ENCODE measurements around the gene CSGALNACT2. TPM values are rescaled to one million over a fixed set of nuclear protein-coding genes. Genes with fewer than 3 reads are reported as not detected.

CSGALNACT2 gene
- total and polyA plus RNA-seq, 12 donors, result 5.8 to 19.4 (median 12.3) TPM

DNA sequence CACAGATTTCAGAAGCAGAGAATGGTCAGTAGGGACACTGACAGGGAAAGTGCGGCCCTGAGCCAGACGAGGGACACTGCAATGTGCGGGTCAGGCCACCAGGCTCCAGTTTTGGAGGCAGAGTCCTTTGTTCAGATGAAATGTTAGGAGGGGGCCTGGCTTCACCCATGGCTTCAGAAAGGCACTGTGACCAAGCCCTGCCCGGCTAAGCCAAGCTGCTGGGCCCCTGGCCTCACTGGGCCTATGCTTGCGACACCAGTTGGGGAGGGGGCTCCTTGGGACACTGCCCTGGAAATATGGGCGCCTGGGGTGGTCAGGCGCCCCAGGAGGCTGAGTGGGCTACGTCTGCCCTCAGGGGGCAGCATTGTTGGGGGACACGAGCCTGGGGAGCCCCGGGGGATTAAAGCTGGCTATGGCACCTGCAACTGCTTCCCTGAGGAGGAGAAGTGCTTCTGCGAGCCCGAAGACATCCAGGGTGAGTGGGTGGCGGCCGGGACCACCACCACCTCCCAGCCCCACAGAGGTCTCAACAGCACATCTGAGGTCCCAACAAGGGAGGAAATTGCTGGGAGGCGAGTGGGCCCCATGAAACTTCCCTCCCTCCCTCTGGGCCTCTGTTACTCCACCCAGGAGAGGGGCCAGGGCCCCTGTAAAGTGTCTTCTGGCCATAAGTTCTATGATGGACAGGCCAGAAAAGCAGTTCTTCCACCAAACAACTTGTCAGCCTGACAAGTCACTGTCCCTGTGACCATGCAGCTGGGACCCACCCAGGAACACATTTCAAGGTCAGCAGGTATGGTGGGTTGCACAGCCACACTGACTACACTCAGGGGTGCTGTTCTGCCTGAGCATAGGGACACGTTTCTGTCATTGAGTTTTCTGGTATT, 24.8 kb upstream of the CSGALNACT2 start:
- Histone ChIP-seq H3K4me1 (replicated peaks in 1 of 2) (no peaks in the 10 kb centered on the region), H3K9me3 (replicated peaks in 1 of 3) (no peaks in the 10 kb centered on the region), H3K4me3 (no peak overlapping the region), H3K36me3 (replicated peaks in 1 of 2) (no peaks in the 10 kb centered on the region), H3K27ac (no peak overlapping the region), H3K27me3 (no peaks in the 10 kb centered on the region)
- 80 to 89% (median 88%) methylated on average over 10 to 16 of the region's 16 CpGs for WGBS, 4 donors
- TF ChIP-seq POLR2A (IDR thresholded peaks at IDR 0.05), result no peak
- TF ChIP-seq, protein P1, sequence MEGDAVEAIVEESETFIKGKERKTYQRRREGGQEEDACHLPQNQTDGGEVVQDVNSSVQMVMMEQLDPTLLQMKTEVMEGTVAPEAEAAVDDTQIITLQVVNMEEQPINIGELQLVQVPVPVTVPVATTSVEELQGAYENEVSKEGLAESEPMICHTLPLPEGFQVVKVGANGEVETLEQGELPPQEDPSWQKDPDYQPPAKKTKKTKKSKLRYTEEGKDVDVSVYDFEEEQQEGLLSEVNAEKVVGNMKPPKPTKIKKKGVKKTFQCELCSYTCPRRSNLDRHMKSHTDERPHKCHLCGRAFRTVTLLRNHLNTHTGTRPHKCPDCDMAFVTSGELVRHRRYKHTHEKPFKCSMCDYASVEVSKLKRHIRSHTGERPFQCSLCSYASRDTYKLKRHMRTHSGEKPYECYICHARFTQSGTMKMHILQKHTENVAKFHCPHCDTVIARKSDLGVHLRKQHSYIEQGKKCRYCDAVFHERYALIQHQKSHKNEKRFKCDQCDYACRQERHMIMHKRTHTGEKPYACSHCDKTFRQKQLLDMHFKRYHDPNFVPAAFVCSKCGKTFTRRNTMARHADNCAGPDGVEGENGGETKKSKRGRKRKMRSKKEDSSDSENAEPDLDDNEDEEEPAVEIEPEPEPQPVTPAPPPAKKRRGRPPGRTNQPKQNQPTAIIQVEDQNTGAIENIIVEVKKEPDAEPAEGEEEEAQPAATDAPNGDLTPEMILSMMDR (IDR thresholded peaks at IDR 0.05), result no peak
- no peak for DNase-seq
- intact Hi-C loops (cut with DNase I), result no loop called here

DNA sequence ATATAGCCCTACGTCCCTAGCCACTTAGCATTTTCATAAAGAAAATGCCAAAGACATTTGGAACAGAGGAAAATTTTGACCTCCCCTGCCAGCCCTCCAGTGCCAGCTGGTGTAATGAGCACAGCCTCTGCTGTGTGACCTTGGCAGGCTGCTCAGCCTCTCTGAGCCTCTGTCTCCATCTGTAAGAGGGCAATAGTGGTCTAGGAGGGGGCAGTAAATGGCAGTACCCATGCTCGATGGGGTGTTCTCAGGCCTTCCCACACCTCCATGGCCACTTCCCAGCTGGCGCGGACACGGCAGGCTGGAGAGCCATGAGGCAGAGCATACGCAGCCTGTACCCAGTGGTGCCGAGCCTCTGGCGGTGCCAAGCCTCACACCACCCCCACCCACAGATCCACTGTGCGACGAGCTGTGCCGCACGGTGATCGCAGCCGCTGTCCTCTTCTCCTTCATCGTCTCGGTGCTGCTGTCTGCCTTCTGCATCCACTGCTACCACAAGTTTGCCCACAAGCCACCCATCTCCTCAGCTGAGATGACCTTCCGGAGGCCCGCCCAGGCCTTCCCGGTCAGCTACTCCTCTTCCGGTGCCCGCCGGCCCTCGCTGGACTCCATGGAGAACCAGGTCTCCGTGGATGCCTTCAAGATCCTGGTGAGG, 24.0 kb upstream of the CSGALNACT2 start:
- DNase-seq, result no peak
- 92 to 97% (median 93%) methylated on average over 20 to 24 of the region's 24 CpGs for WGBS, 4 donors
- no peak for TF ChIP-seq POLR2A (IDR thresholded peaks at IDR 0.05)
- TF ChIP-seq, protein P1 (IDR thresholded peaks at IDR 0.05), result no peak

DNA sequence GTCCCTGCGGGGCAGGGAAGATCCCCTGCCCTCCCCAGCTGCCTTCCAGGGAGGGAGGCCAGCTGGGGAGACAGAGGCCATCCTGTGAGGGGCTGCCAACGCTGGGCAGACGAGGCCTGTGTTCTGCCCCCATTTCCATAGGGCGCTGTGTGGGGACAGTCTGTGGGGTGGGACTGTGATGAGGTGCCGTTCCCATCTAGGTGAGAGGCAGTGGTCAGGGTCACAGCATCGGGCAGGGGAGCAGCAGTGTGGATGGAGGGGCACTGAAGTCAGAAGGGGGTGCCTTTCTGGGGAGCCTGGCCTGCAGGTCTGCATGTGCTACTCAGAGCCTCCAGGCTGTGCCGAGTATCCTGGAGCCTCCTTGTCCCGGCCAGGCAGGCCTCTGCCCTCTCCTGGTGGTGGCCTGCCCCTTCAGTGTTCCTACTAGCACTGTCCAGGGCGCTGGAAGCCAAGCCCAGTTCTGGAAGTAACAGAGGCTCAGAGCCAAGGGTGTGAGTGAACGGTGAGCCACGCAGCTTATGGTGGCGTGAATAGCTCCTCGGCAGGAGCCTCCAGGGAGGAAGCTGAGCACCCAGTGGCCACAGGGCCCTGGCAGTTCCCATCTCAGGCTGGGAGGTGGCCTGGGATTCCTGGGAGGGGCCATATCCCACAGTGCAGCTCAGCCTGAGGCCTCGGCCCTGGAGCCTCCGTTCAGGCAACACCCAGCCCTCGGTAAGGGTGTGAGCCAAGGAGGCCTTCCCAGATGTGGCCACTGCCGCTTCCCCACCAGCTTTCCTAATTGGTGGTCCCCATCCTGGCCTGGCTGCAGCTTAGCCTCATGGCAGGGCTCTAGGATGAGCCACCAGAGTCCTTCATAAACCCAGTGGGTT, 23.3 kb upstream of the CSGALNACT2 start:
- TF ChIP-seq, protein P1 (IDR thresholded peaks at IDR 0.05), result no peak
- TF ChIP-seq POLR2A (IDR thresholded peaks at IDR 0.05), result no peak
- 78 to 82% (median 80%) methylated on average over 6 to 17 of the region's 17 CpGs for WGBS, 4 donors
- H3K9me3 ChIP-seq (replicated peaks in 1 of 3), result no peaks in the 10 kb centered on the region
- no peak for DNase-seq
- intact Hi-C loops (cut with DNase I), result no loop called here
- H3K27me3 ChIP-seq, result no peaks in the 10 kb centered on the region
- no peaks in the 10 kb centered on the region for H3K4me1 ChIP-seq (replicated peaks in 1 of 2)
- no peak overlapping the region for H3K4me3 ChIP-seq
- no peak overlapping the region for H3K27ac ChIP-seq
- no peaks in the 10 kb centered on the region for H3K36me3 ChIP-seq (replicated peaks in 1 of 2)

More for the DNA sequence above, 24.0 kb upstream of the CSGALNACT2 start:
- intact Hi-C loops (cut with DNase I), result no loop called here
- Histone ChIP-seq H3K27ac (no peak overlapping the region), H3K9me3 (replicated peaks in 1 of 3) (no peaks in the 10 kb centered on the region), H3K36me3 (replicated peaks in 1 of 2) (no peaks in the 10 kb centered on the region), H3K4me3 (no peak overlapping the region), H3K4me1 (replicated peaks in 1 of 2) (no peaks in the 10 kb centered on the region), H3K27me3 (no peaks in the 10 kb centered on the region)

Data from adrenal gland (tissue), 12 donors.